IMR-90 (cell line): ENCODE results near the gene TSKS. TPM values are rescaled to one million over a fixed set of nuclear protein-coding genes. Genes with fewer than 3 reads are reported as not detected.

ENCODE experiments used
- ATAC-seq: fragments of 200-7000 bp; cut with Tn5 transposase; 2 replicates; pipeline ENCODE4 v1.9.1; 2020; ENCODE audit warnings: low read depth, mild to moderate bottlenecking, moderate library complexity
- BruUV-seq: library from RNA; stranded (reverse); fragments of 400-500 nt; replicated peaks from 2 replicates; lab custom pipeline; 2021; lab: Mats Ljungman, UMichigan
- CTCF ChIA-PET: fragments of 300-600 bp; formaldehyde crosslinking; extraction: SDS; loops from one replicate; lab custom pipeline; 2021; ENCODE audit warnings: antibody characterized with exemption; lab: Yijun Ruan, JAX
- POLR2A ChIA-PET: fragments of 300-600 bp; sonication (Branson Sonifier 250); formaldehyde crosslinking; loops from one replicate; lab custom pipeline; 2022; ENCODE audit warnings: antibody characterized with exemption; ENCODE audit not compliant: unreplicated experiment; lab: Charles Lee
- DNase-seq: peaks from one replicate; pipeline ENCODE4 v3.0.0; 2013
- H2AFZ ChIP-seq: replicated peaks from 2 replicates; pipeline ENCODE3; 2013; ENCODE audit warnings: low read length, mild to moderate bottlenecking; ENCODE audit not compliant: poor library complexity
- H2AK5ac ChIP-seq: 2 replicates; pipeline ENCODE4 v1.6.1; 2013; ENCODE audit warnings: low read depth, low read length, inconsistent platforms
- H2AK9ac ChIP-seq: replicated peaks from 2 replicates; pipeline ENCODE3; 2013; ENCODE audit warnings: mild to moderate bottlenecking, low read depth, low read length, moderate library complexity; ENCODE audit not compliant: poor library complexity
- H2BK120ac ChIP-seq: 2 replicates; pipeline ENCODE4 v1.6.1; 2013; ENCODE audit warnings: low read depth, low read length, inconsistent platforms
- H2BK15ac ChIP-seq: 3 replicates; pipeline ENCODE4 v1.6.1; 2013; ENCODE audit warnings: low read depth, low read length, inconsistent platforms
- H2BK20ac ChIP-seq: 2 replicates; pipeline ENCODE4 v1.6.1; 2013; ENCODE audit warnings: low read depth, mild to moderate bottlenecking, inconsistent platforms, low read length, moderate library complexity
- H2BK5ac ChIP-seq: 2 replicates; pipeline ENCODE4 v1.6.1; 2013; ENCODE audit warnings: mild to moderate bottlenecking, low read depth, low read length, inconsistent platforms; ENCODE audit not compliant: poor library complexity, severe bottlenecking
- H3K14ac ChIP-seq: replicated peaks from 2 replicates; pipeline ENCODE4 v1.6.1; 2013; ENCODE audit warnings: low read depth, low read length, inconsistent platforms
- H3K18ac ChIP-seq: 2 replicates; pipeline ENCODE4 v1.6.1; 2013; ENCODE audit warnings: low read depth, low read length, control low read depth
- H3K23ac ChIP-seq: 2 replicates; pipeline ENCODE4 v1.6.1; 2013; ENCODE audit warnings: low read depth, low read length, inconsistent platforms
- H3K27ac ChIP-seq: 2 replicates; pipeline ENCODE4 v1.5.1; 2013; ENCODE audit warnings: mild to moderate bottlenecking, control low read depth, low read length; ENCODE audit not compliant: insufficient read depth
- H3K27me3 ChIP-seq: 2 replicates; pipeline ENCODE4 v1.6.1; 2013; ENCODE audit warnings: low read length; ENCODE audit not compliant: control insufficient read depth, insufficient read depth
- H3K36me3 ChIP-seq: 2 replicates; pipeline ENCODE4 v1.6.1; 2013; ENCODE audit warnings: low read length, mixed read lengths; ENCODE audit not compliant: control insufficient read depth, insufficient read depth
- H3K4ac ChIP-seq: 2 replicates; pipeline ENCODE4 v1.6.1; 2013; ENCODE audit warnings: low read depth, low read length, inconsistent platforms
- H3K4me1 ChIP-seq: 2 replicates; pipeline ENCODE4 v1.6.1; 2013; ENCODE audit warnings: low read length, mixed read lengths; ENCODE audit not compliant: control insufficient read depth, insufficient read depth
- H3K4me2 ChIP-seq: 2 replicates; pipeline ENCODE4 v1.6.1; 2013; ENCODE audit warnings: low read depth, mild to moderate bottlenecking, control low read depth, low read length, moderate library complexity
- H3K4me3 ChIP-seq: 2 replicates; pipeline ENCODE4 v1.5.1; 2013; ENCODE audit warnings: low read depth, mild to moderate bottlenecking, control low read depth, low read length, moderate library complexity; ENCODE audit not compliant: insufficient read depth
- H3K56ac ChIP-seq: 2 replicates; pipeline ENCODE4 v1.6.1; 2013; ENCODE audit warnings: low read length, inconsistent platforms; ENCODE audit not compliant: insufficient read depth; ENCODE audit errors: extremely low read depth
- H3K79me1 ChIP-seq, 2 experiments: 2 replicates each; pipeline ENCODE4 v1.6.1; 2013; ENCODE audit warnings: low read length in 2 of 2, inconsistent platforms in 1 of 2, low read depth in 1 of 2
- H3K9ac ChIP-seq: 2 replicates; pipeline ENCODE4 v1.6.1; 2013; ENCODE audit warnings: low read depth, low read length, control low read depth
- H3K9me1 ChIP-seq: 2 replicates; pipeline ENCODE4 v1.6.1; 2013; ENCODE audit warnings: low read length, inconsistent platforms; ENCODE audit not compliant: insufficient read depth
- H3K9me3 ChIP-seq: 2 replicates; pipeline ENCODE4 v1.6.1; 2013; ENCODE audit warnings: low read length; ENCODE audit not compliant: control insufficient read depth, insufficient read depth
- H4K20me1 ChIP-seq: 2 replicates; pipeline ENCODE4 v1.6.1; 2013; ENCODE audit warnings: low read length, inconsistent platforms; ENCODE audit not compliant: insufficient read depth
- H4K5ac ChIP-seq: 2 replicates; pipeline ENCODE4 v1.6.1; 2013; ENCODE audit warnings: mild to moderate bottlenecking, low read depth, low read length, control low read depth
- H4K8ac ChIP-seq, 2 experiments: 2 replicates each; pipeline ENCODE4 v1.6.1; 2013; ENCODE audit warnings: low read depth in 2 of 2, low read length in 2 of 2, control low read depth in 1 of 2, inconsistent platforms in 1 of 2
- H4K91ac ChIP-seq: 2 replicates; pipeline ENCODE4 v1.6.1; 2013; ENCODE audit warnings: low read depth, low read length, inconsistent platforms; ENCODE audit not compliant: insufficient read depth
- BHLHE40 ChIP-seq: fragments of 150-350 bp; IDR thresholded peaks from 2 replicates; pipeline ENCODE4 v1.6.1; 2016; ENCODE audit warnings: mild to moderate bottlenecking, low read depth, low read length
- CEBPB ChIP-seq: IDR thresholded peaks from 2 replicates; pipeline ENCODE4 v1.6.1; 2012; ENCODE audit warnings: low read depth, low read length, improper control_type of control experiment
- CHD1 ChIP-seq: IDR thresholded peaks from 2 replicates; pipeline ENCODE4 v1.6.1; 2012; ENCODE audit warnings: low read depth, low read length, improper control_type of control experiment
- CTCF ChIP-seq: conservative IDR thresholded peaks from 2 replicates; pipeline ENCODE4 v1.5.1; 2012; ENCODE audit warnings: mild to moderate bottlenecking, low read depth, low read length, improper control_type of control experiment
- ELK1 ChIP-seq: fragments of 150-350 bp; IDR thresholded peaks from 2 replicates; pipeline ENCODE4 v1.6.1; 2016; ENCODE audit warnings: low read depth, mild to moderate bottlenecking, low read length, moderate library complexity, borderline replicate concordance
- FOS ChIP-seq: fragments of 150-350 bp; IDR thresholded peaks from 2 replicates; pipeline ENCODE4 v1.6.1; 2016; ENCODE audit warnings: low read depth, low read length
- MAFK ChIP-seq: IDR thresholded peaks from 2 replicates; pipeline ENCODE4 v1.6.1; 2012; ENCODE audit warnings: low read depth, low read length, improper control_type of control experiment
- MAZ ChIP-seq: IDR thresholded peaks from 2 replicates; pipeline ENCODE4 v1.6.1; 2012; ENCODE audit warnings: low read depth, mild to moderate bottlenecking, low read length, improper control_type of control experiment, moderate library complexity, borderline replicate concordance
- MXI1 ChIP-seq: IDR thresholded peaks from 2 replicates; pipeline ENCODE4 v1.6.1; 2012; ENCODE audit warnings: low read depth, mild to moderate bottlenecking, low read length, moderate library complexity, borderline replicate concordance
- NFE2L2 ChIP-seq: fragments of 150-350 bp; IDR thresholded peaks from 2 replicates; pipeline ENCODE4 v1.6.1; 2016; ENCODE audit warnings: low read depth, mild to moderate bottlenecking, low read length
- POLR2A ChIP-seq: IDR thresholded peaks from 2 replicates; pipeline ENCODE4 v1.6.1; 2012; ENCODE audit warnings: mild to moderate bottlenecking, low read depth, low read length
- RAD21 ChIP-seq: IDR thresholded peaks from 2 replicates; pipeline ENCODE4 v1.6.1; 2012; ENCODE audit warnings: low read length, improper control_type of control experiment
- RCOR1 ChIP-seq: IDR thresholded peaks from 2 replicates; pipeline ENCODE4 v1.6.1; 2012; ENCODE audit warnings: mild to moderate bottlenecking, low read length, improper control_type of control experiment; ENCODE audit not compliant: insufficient replicate concordance
- RFX5 ChIP-seq: IDR thresholded peaks from 2 replicates; pipeline ENCODE4 v1.8.0; 2012; ENCODE audit warnings: low read depth, mild to moderate bottlenecking, low read length, moderate library complexity
- SMC3 ChIP-seq: fragments of 150-350 bp; IDR thresholded peaks from 2 replicates; pipeline ENCODE4 v1.6.1; 2016; ENCODE audit warnings: low read depth, mild to moderate bottlenecking, antibody characterized with exemption, low read length, moderate library complexity
- USF2 ChIP-seq: fragments of 150-350 bp; IDR thresholded peaks from 2 replicates; pipeline ENCODE4 v1.6.1; 2017; ENCODE audit warnings: mild to moderate bottlenecking, antibody characterized with exemption, low read length, low read depth
- WGBS, 2 experiments: methylation state at CpG; one replicate each; pipeline versions ENCODE4 v1.1.5 to v1.1.7; 2013; ENCODE audit warnings: missing lambda C conversion rate in 2 of 2; ENCODE audit not compliant: insufficient read length in 1 of 2; ENCODE audit errors: extremely low coverage in 2 of 2; 5-methylcytosine and 5-hydroxymethylcytosine counted together
- dilution Hi-C: fragments of 300-500 bp; cut with HindIII; formaldehyde crosslinking; loops from one replicate; pipeline ENCODE4 v1.14.3; 2018; ENCODE audit warnings: low sequenced_read_pairs; ENCODE audit not compliant: unreplicated experiment
- in situ Hi-C: fragments of 300-500 bp; cut with MboI; formaldehyde crosslinking; loops from 3 replicates; pipeline ENCODE4 v1.14.3; 2019; ENCODE audit warnings: low sequenced_read_pairs, inconsistent platforms, mixed read lengths
- intact Hi-C: fragments of 100-400 bp; cut with micrococcal nuclease; formaldehyde crosslinking; loops from 2 replicates; pipeline ENCODE4 v1.10.0; 2022
- polyA plus RNA-seq, 3 experiments: library from polyadenylated mRNA; depleted of rRNA; stranded (reverse); fragments of >200 nt; gene quantifications; 2 replicates each; pipeline ENCODE4 v1.2.3, GENCODE V29; 2012; ENCODE audit warnings: low replicate concordance in 1 of 3
- total RNA-seq: library from RNA; depleted of rRNA; stranded (reverse); fragments of >200 nt; gene quantifications from 2 replicates; pipeline ENCODE4 v1.2.3, GENCODE V29; 2012

The TSKS gene
- total and polyA plus RNA-seq, 2 of the 4 experiments (the other 2 are of a cell fraction), result not detected

- Histone ChIP-seq H3K4me2 (no peak overlapping the region), H3K56ac (no peak overlapping the region), H3K23ac (no peak overlapping the region), H3K36me3 (no peaks in the 10 kb centered on the region), H2AK9ac (no peak overlapping the region), H3K9ac (no peak overlapping the region), H3K18ac (no peak overlapping the region), H3K9me1 (no peaks in the 10 kb centered on the region), H4K5ac (no peak overlapping the region), H3K4me1 (no peaks in the 10 kb centered on the region), H3K4ac (no peak overlapping the region), H2BK120ac (no peak overlapping the region), H3K79me1 (no peaks in the 10 kb centered on the region), H3K27me3 (no peaks in the 10 kb centered on the region; the same call in 1 of the 2 replicates), H4K8ac (no peak overlapping the region), H2BK20ac (no peak overlapping the region), H2AK5ac (no peak overlapping the region), H4K20me1 (no peaks in the 10 kb centered on the region), H3K9me3 (no peaks in the 10 kb centered on the region), H3K27ac (no peak overlapping the region), H3K14ac (no peak overlapping the region), H2BK15ac (no peak overlapping the region), H2AFZ (no peak overlapping the region), H2BK5ac (no peak overlapping the region), H3K4me3 (no peak overlapping the region), H4K91ac (no peak overlapping the region)
- intact Hi-C loops, result no loop called here
- BruUV-seq, result no TSS peak
- no CpG with 5 or more reads among the region's 4 CpGs for WGBS, 2 experiments
- TF ChIP-seq NFE2L2, result no peak
- TF ChIP-seq RCOR1, result no peak
- TF ChIP-seq MAZ, result no peak
- no peak for TF ChIP-seq CTCF
- no peak for TF ChIP-seq POLR2A
- no peak for TF ChIP-seq CEBPB
- TF ChIP-seq MAFK, result no peak
- no peak for TF ChIP-seq ELK1
- TF ChIP-seq MXI1, result no peak
- TF ChIP-seq BHLHE40, result no peak
- no peak for TF ChIP-seq CHD1
- no peak for TF ChIP-seq RAD21
- no peak for TF ChIP-seq RFX5
- TF ChIP-seq SMC3, result no peak
- no peak for TF ChIP-seq USF2
- TF ChIP-seq FOS, result no peak
- dilution Hi-C loops, result no loop called here
- ChIA-PET CTCF (no interaction called here), POLR2A (no interaction called here)
- ATAC-seq (no peak), DNase-seq (no peak)
- in situ Hi-C loops, result no loop called here
Measured at GRCh38 chr19:49738268-49738667, 24.8 kb downstream of the TSKS start.
